Activated CD4-positive, alpha-beta T cell treated with anti-CD3 and anti-CD28 coated beads, Interleukin-2, amount 50 U/mL, for 48 hours (primary cell): Measurements from ENCODE around the gene MED4.
"Not testable (repeated sequence)": the region's sequence is repeated elsewhere in the genome, so short reads cannot be mapped to it uniquely, and the experiment has no call there.

Source experiments
- DNase-seq, 2 experiments: peaks; one replicate each; pipeline ENCODE4 v3.0.0-alpha.2; 2020

Gene MED4

GRCh38 chr13:48093588-48093987 lies 1.3 kb downstream of the MED4 start:
- DNase-seq = no peak

DNA sequence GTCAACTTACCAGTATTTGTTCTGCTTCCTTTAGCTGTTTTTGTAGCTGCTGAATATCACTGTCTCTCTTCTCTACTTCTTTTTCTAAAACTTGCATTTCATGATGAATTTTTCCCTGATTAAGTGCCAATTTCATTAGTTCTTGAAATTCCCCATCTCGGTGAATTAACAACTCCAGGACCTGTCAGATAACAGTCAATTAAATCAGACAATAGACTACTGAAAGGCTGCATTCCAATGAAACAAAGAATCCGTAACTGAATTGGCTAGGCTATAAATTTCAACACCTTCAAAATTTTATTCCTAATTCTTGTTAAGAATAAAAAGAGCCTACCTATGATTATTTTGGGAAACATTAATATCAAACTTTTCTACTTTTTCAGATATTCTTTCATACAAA lies 8.6 kb downstream of the MED4 start:
- no peak for DNase-seq

DNA sequence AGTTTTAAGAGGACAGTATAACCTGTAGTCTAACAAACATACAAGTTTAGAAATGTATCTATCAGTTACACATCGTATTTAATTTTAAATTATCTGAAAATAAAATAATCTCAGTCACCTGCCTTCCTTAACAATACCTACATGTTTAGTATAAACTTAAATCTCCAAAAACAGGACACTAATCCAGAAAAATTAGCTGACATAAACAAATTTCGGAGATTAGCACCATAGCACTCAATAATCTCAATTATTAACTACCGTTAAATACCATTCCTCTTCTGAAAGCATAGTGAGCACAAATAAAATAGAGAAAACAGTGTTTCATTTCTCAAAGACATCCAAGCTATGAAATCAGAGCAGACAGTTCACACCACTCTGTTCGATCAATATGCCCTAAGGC lies 13.2 kb downstream of the MED4 start:
- no peak for DNase-seq

DNA sequence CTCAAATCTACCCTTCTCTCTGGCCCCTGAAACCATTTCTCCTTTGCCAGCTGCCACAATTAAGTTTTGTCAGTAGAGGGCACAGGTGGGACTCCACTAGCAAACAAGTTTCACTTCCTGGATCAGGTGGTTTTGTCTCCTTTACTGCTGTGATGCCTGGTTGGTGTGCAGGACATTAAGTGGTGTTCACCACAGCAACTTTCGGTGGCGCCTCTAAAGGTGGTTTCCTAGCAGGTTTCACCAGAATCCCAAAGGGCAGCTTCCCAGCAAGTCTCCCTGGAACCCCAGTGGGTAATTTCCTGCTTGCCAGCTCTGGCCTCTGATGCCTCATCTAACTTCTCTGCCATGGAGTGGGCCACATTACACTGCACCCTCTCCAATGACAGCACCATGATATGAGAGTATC lies 16.6 kb downstream of the MED4 start:
- DNase-seq = peak in 1 of 2 experiments; percentile 10

GRCh38 chr13:48074006-48074405 lies 20.9 kb downstream of the MED4 start:
- DNase-seq = no peak

GRCh38 chr13:48072787-48073186 lies 22.1 kb downstream of the MED4 start:
- DNase-seq = no peak

DNA sequence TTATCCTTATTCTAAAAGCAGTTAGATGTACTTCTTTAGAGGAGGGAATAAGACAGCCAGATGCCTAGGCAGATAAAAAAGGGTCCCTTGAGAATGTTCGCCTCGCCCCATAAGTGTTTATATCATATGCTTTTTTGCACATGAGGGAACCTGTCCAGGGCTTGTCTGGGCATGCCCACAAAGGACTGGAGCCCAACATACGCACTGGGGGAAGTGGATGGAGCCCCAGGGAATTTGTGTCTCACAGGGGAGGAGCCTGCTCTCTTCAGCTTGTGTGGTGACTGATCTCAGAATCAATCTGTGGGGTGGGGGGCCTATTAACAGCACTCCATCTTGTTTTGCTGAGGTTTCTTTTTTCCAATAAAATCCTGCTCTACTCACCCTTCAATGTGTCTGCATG lies 22.6 kb downstream of the MED4 start:
- no peak for DNase-seq

GRCh38 chr13:48070942-48071341 lies 24.0 kb downstream of the MED4 start:
- no peak for DNase-seq

DNA sequence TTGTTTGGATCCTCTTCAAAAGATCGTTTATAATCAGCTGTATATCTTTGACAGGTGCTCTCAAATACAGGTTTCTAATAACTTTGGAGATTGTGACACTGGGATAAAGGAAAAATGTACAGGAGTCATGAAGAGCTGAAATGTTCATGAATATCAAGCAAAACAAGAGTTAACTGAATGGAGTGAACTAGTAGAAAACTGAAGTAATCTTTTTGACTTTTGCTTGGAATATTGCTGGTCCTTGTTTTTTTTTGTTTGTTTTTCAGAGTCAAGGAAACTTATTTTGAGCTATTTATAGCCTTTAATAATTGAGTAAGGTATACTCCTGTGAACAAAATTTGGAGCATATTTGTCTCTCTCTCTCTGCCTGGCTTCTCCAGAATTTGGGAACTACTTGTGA lies 25.3 kb downstream of the MED4 start:
- no peak for DNase-seq

DNA sequence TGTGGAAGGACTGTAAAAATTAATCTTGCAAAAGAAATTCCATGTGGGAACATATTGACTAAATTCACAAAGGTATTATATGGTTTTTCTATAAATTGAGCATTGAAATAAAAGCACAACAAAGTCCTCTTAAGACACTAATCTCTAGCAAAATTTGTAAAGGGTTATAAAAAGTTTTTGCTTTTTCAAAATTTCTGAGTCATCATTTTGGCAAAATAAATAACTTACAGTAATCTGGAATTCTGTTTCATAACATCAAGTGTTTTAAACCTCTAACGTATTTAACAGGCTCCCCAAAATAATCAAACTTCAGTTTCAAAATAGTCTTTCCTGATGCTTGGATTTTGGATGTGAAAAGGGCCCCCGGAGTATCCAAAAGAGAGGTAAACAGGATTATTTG lies 26.0 kb downstream of the MED4 start:
- DNase-seq = no peak

DNA sequence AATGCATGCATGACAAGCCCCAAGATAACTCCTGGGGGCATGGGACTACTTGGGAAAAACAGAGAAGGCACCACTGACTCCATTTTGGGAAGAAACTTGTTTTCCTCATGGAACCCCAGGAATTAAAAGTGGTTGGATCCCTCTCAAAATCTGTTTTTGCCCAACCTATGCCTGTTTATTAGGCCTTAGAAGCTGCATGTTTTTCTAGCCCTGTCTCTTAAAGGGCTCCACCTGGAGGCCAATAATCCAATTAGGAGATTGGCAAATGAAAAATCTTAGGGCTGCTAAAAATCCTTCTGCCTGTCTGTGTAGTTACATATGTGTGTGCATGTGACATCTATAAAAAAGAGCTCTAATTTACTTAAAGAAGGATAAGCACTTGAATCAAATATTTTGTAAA lies 26.9 kb downstream of the MED4 start:
- no peak for DNase-seq

DNA sequence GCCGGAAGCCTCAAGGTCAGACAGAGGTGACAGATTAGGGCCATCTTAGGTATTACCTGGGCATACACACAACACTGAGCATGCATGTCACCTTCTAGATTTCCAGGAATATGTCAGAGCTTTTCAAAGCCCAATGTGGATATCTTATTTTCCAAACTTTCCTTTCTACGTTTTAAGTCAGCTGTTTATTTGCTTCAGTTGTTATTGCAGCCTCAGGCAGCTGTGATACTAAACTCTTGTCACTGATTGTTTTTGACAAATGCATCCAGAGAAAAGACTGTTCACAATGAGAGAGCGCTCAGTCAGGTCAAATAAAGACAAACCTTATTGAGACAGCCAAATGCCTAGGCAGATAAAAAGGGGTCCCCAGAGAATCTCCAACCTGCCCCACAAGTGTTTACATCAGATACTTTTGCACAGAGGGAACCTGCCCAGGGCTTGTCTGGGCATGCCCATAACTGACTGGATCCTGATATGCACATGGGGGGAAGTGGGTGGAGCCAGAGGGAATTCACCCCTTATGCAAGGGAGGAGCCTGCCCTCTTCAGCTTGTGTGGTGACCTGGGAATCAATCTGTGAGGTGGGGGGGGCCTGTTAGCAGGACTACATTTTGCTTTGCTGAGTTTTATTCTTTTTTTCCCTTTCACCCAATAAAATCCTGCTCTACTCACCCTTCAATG lies 28.5 kb downstream of the MED4 start:
- peak; percentile 23 to 50 for DNase-seq

DNA sequence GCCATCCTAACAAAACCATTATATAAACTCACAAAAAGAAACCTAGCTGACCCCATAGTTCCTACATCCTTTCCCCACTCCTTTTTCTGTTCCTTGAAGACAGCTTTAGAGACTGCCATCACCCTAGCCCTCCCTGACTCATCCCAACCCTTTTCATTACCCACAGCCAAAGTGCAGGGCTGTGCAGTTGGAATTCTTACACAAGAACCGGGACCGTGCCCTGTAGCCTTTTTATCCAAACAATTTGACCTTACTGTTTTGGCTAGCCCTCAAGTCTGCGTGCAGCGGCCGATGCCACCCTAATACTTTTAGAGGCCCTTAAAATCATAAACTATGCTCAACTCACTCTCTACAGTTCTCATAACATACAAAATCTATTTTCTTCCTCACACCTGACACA lies 35.0 kb downstream of the MED4 start:
- DNase-seq = not testable (repeated sequence)

GRCh38 chr13:48058536-48058935 lies 36.4 kb downstream of the MED4 start:
- not testable (repeated sequence) for DNase-seq

DNA sequence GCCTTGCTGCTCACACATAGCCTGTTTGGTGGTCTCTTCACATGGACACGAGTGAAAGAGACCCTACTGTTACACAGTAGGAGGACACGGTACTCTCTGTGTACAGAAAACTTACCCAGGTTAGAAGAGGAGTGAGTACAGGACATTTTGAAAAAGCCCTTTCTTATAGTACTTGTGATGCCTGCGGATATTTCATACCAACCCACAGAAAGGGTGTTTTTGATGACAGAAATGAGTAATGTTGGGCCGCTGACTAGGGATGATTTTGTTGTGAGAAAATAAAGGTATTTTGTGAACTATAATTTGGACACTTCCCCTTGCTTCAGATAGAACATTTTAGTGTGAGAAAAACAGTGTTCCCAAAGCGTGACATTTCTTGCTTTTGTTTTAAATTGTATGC lies 39.2 kb downstream of the MED4 start:
- DNase-seq = no peak

GRCh38 chr13:48054601-48055000 lies 40.3 kb downstream of the MED4 start:
- DNase-seq = no peak

GRCh38 chr13:48050550-48050949 lies 44.4 kb downstream of the MED4 start:
- no peak for DNase-seq

- DNase-seq = no peak
Measured at GRCh38 chr13:48043789-48044503, 51.0 kb downstream of the MED4 start.

- DNase-seq = no peak
Measured at GRCh38 chr13:48042894-48043293, 52.0 kb downstream of the MED4 start.

DNA sequence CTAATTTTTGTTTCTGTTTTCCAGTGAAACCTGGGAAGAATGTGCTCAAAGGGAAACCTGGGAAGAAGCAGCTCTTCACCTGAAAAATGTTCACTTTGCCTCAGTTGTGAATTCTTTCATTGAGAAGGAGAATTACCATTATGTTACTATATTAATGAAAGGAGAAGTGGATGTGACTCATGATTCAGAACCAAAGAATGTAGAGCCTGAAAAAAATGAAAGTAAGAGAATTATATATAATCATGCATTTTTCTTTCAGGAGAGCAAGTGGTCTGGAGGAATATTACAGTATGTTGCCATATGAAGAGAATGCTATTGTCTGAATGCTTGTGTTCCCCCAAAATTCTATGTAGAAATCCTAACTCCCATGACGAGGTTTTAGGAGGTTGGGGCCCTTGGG lies 54.0 kb downstream of the MED4 start:
- DNase-seq = no peak

GRCh38 chr13:48040049-48040448 lies 54.9 kb downstream of the MED4 start:
- DNase-seq = no peak

GRCh38 chr13:48038761-48039160 lies 56.1 kb downstream of the MED4 start:
- peak in 1 of 2 experiments; percentile 8 for DNase-seq

DNA sequence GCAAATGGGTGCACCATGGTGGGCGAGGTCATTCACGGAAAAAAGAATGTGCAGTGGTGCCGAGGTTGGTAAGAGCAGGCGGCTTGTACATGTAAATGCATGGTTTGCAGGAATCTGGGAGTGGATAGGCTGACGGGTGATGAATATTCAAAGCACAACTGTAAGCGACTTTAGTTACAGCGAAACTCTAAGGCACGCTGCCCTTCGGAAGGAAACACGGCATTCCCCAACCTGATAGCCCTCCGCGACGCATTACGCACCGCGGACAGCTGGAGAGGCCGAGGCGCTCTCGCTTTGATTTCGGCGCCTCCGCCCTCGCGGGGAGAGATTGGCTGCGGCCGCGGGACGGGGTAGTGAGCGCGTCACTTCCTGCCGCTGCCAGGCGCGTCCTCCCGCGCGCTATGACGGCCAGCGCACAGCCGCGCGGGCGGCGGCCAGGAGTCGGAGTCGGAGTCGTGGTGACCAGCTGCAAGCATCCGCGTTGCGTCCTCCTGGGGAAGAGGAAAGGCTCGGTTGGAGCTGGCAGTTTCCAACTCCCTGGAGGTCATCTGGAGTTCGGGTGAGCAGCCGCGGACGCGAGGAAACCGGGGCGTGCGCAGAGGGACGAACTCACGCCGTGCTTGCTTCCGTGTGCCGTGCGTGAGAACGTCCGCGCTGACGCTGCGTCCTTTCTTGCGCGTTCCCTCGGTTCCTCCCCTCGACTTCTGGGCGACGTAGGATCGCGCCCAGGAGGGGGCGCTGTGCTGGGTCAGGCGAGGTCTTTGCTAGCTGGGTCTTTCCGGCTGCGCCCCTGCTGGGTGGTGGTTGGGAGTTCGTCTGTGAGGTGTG lies 57.3 kb downstream of the MED4 start, which contains the start of gene NUDT15:
NUDT15 (plus strand) TSS at position 381 of the 828 bp plus-strand sequence; CDS start at position 402, 21 bp downstream.
- peak; percentile 93 to 96 for DNase-seq

GRCh38 chr13:48029859-48030258 lies 65.0 kb downstream of the MED4 start:
- DNase-seq = no peak
